ENCODE data around the gene RSL24D1.
"Not testable (repeated sequence)": the region's sequence is repeated elsewhere in the genome, so short reads cannot be mapped to it uniquely, and the experiment has no call there.

RSL24D1 gene

GRCh38 chr15:55218056-55218455 is 21.3 kb upstream of the RSL24D1 start:
- DNase-seq (ENCODE audit: low read depth in 2 of 2), result peak; percentile 34 to 41

- DNase-seq (ENCODE audit: low read depth in 2 of 2), result no peak
Measured at GRCh38 chr15:55204464-55204863, 7.7 kb upstream of the RSL24D1 start.

- no peak for DNase-seq (ENCODE audit: low read depth in 2 of 2)
Measured at GRCh38 chr15:55202206-55202605, 5.5 kb upstream of the RSL24D1 start.

GRCh38 chr15:55198706-55199105 is 2.0 kb upstream of the RSL24D1 start:
- no peak for DNase-seq (ENCODE audit: low read depth in 2 of 2)

- DNase-seq (ENCODE audit: low read depth in 2 of 2), result no peak
Measured at GRCh38 chr15:55197719-55198118, 978 bp upstream of the RSL24D1 start.

- no peak for DNase-seq (ENCODE audit: low read depth in 2 of 2)
Measured at GRCh38 chr15:55197362-55197705, 593 bp upstream of the RSL24D1 start.

GRCh38 chr15:55195996-55196395 is 745 bp downstream of the RSL24D1 start:
- no peak for DNase-seq (ENCODE audit: low read depth in 2 of 2)

- DNase-seq (ENCODE audit: low read depth in 2 of 2), result no peak
Measured at GRCh38 chr15:55194256-55194655, 2.5 kb downstream of the RSL24D1 start.

- no peak for DNase-seq (ENCODE audit: low read depth in 2 of 2)
Measured at GRCh38 chr15:55186331-55186730, 10.4 kb downstream of the RSL24D1 start.

GRCh38 chr15:55183679-55184078 is 13.1 kb downstream of the RSL24D1 start:
- DNase-seq (ENCODE audit: low read depth in 2 of 2), result no peak

- DNase-seq (ENCODE audit: low read depth in 2 of 2), result no peak
Measured at GRCh38 chr15:55179141-55179540, 17.6 kb downstream of the RSL24D1 start.

- DNase-seq (ENCODE audit: low read depth in 2 of 2), result no peak
Measured at GRCh38 chr15:55170361-55170760, 26.4 kb downstream of the RSL24D1 start.

GRCh38 chr15:55168350-55168974 is 28.3 kb downstream of the RSL24D1 start:
- DNase-seq (ENCODE audit: low read depth in 2 of 2), result peak; percentile 15

- no peak for DNase-seq (ENCODE audit: low read depth in 2 of 2)
Measured at GRCh38 chr15:55164284-55164683, 32.5 kb downstream of the RSL24D1 start.

- DNase-seq (ENCODE audit: low read depth in 2 of 2), result no peak
Measured at GRCh38 chr15:55151631-55152030, 45.1 kb downstream of the RSL24D1 start.

- DNase-seq (ENCODE audit: low read depth in 2 of 2), result not testable (repeated sequence)
Measured at GRCh38 chr15:55143132-55143531, 53.6 kb downstream of the RSL24D1 start.

GRCh38 chr15:55133972-55134371 is 62.8 kb downstream of the RSL24D1 start:
- DNase-seq (ENCODE audit: low read depth in 2 of 2), result no peak

- DNase-seq (ENCODE audit: low read depth in 2 of 2), result no peak
Measured at GRCh38 chr15:55132672-55133071, 64.1 kb downstream of the RSL24D1 start.

All from fibroblast of skin of left quadriceps (primary cell).